K562 (cell line): ENCODE measurements around the gene ZNF567. TPM values are rescaled to one million over a fixed set of nuclear protein-coding genes. Genes with fewer than 3 reads are reported as not detected.

Experiments
- ATAC-seq: fragments of 200-7000 bp; cut with Tn5 transposase; 3 replicates; pipeline ENCODE4 v1.9.1; 2020; ENCODE audit warnings: moderate library complexity
- BruUV-seq: library from RNA; stranded (reverse); fragments of 400-500 nt; replicated peaks from 2 replicates; lab custom pipeline; 2021; lab: Mats Ljungman, UMichigan
- CTCF ChIA-PET: fragments of 300-600 bp; formaldehyde crosslinking; extraction: SDS; loops from one replicate; lab custom pipeline; 2021; ENCODE audit warnings: low intra/inter-chr PET ratio; lab: Yijun Ruan, JAX
- POLR2A ChIA-PET: fragments of 300-600, 350-650 bp; sonication (Branson Sonifier 250); formaldehyde crosslinking; extraction: SDS; loops from one replicate; lab custom pipeline; 2021; ENCODE audit warnings: antibody characterized with exemption, inconsistent platforms; lab: Yijun Ruan, JAX
- DNase-seq, 4 experiments: peaks; one replicate each; pipeline versions ENCODE4 v3.0.0 to v3.0.0-alpha.2; 2011 to 2018; ENCODE audit warnings: low spot score in 3 of 4, mixed read lengths in 3 of 4; ENCODE audit errors: extremely low read depth in 1 of 4
- FAIRE-seq: peaks from 2 replicates; lab custom pipeline; 2011; peaks lifted over from hg19 to GRCh38; lab: Jason Lieb, UNC
- H2AFZ ChIP-seq: 2 replicates; pipeline ENCODE4 v1.6.0; 2011; ENCODE audit warnings: low read depth, low read length, control low read depth, inconsistent platforms
- H3K27ac ChIP-seq: fragments of 200-600 bp; 3 replicates; pipeline ENCODE4 v1.8.0; 2011; ENCODE audit warnings: low read depth, mild to moderate bottlenecking, control low read depth, inconsistent platforms, low read length, moderate library complexity, mixed read lengths; ENCODE audit errors: extremely low read depth
- H3K27me3 ChIP-seq, 2 experiments: fragments of 300-600 bp in 1 of 2; 2 replicates in 1 of 2; 3 replicates in 1 of 2; pipeline versions ENCODE4 v1.6.0 to v1.8.0; 2011; ENCODE audit warnings: inconsistent platforms in 2 of 2, low read length in 2 of 2, mild to moderate bottlenecking in 1 of 2, mixed read lengths in 1 of 2, moderate library complexity in 1 of 2; ENCODE audit not compliant: control insufficient read depth in 2 of 2, insufficient read depth in 2 of 2
- H3K36me3 ChIP-seq: fragments of 300-600 bp; 3 replicates; pipeline ENCODE4 v1.8.0; 2011; ENCODE audit warnings: mild to moderate bottlenecking, low read length, inconsistent platforms; ENCODE audit not compliant: control insufficient read depth, insufficient read depth
- H3K4me1 ChIP-seq, 2 experiments: fragments of 200-600 bp in 1 of 2; replicated peaks in 1 of 2; 2 replicates in 1 of 2; 3 replicates in 1 of 2; pipeline versions ENCODE4 v1.5.1 to v1.8.0; 2011; ENCODE audit warnings: inconsistent platforms in 2 of 2, low read length in 2 of 2, mild to moderate bottlenecking in 1 of 2, mixed read lengths in 1 of 2, moderate library complexity in 1 of 2; ENCODE audit not compliant: control insufficient read depth in 2 of 2, insufficient read depth in 2 of 2
- H3K4me2 ChIP-seq: 2 replicates; pipeline ENCODE4 v1.6.1; 2011; ENCODE audit warnings: low read length, control low read depth, inconsistent platforms, mixed read lengths; ENCODE audit not compliant: insufficient read depth
- H3K4me3 ChIP-seq: fragments of 200-600 bp; sonication (generic), shearing (Covaris generic); 2 replicates; pipeline ENCODE4 v1.5.1; 2016; ENCODE audit warnings: control low read depth, inconsistent platforms
- H3K79me2 ChIP-seq: fragments of 200-600 bp; 3 replicates; pipeline ENCODE4 v1.8.0; 2011; ENCODE audit warnings: low read length, inconsistent platforms; ENCODE audit not compliant: control insufficient read depth, insufficient read depth
- H3K9ac ChIP-seq, 2 experiments: 2 replicates each; pipeline versions ENCODE4 v1.6.0 to v1.6.1; 2011; ENCODE audit warnings: low read depth in 2 of 2, low read length in 2 of 2, control low read depth in 1 of 2, inconsistent platforms in 1 of 2, mild to moderate bottlenecking in 1 of 2, mixed read lengths in 1 of 2; ENCODE audit not compliant: insufficient read depth in 1 of 2
- H3K9me1 ChIP-seq: one replicate; pipeline ENCODE4 v1.6.0; 2011; ENCODE audit warnings: inconsistent platforms, mild to moderate bottlenecking, low read length, moderate library complexity; ENCODE audit not compliant: control insufficient read depth, insufficient read depth
- H3K9me3 ChIP-seq: replicated peaks from 2 replicates; pipeline ENCODE4 v1.5.1; 2011; ENCODE audit warnings: low read depth, low read length, inconsistent platforms; ENCODE audit not compliant: control insufficient read depth, insufficient read depth
- H4K20me1 ChIP-seq: replicated peaks from 2 replicates; pipeline ENCODE4 v1.6.1; 2011; ENCODE audit warnings: low read length, inconsistent platforms, mixed read lengths; ENCODE audit not compliant: control insufficient read depth, insufficient read depth
- GABPB2 ChIP-seq: fragments of 250-450 bp; sonication (Bioruptor Pico); conservative IDR thresholded peaks from 2 replicates; pipeline ENCODE4 v1.5.1; 2021; ENCODE audit warnings: mild to moderate bottlenecking
- NELFE ChIP-seq: IDR thresholded peaks from 2 replicates; pipeline ENCODE4 v1.6.1; 2011; ENCODE audit warnings: mild to moderate bottlenecking; ENCODE audit not compliant: insufficient read depth, insufficient read length
- PHF21A ChIP-seq: fragments of 450-650 bp; IDR thresholded peaks from 2 replicates; pipeline ENCODE4 v1.6.1; 2017; ENCODE audit warnings: low read depth, borderline replicate concordance
- RBM22 ChIP-seq: fragments of 200-400 bp; formaldehyde crosslinking; IDR thresholded peaks from 2 replicates; pipeline ENCODE4 v1.6.1; 2018; ENCODE audit warnings: low read length, low read depth; ENCODE audit not compliant: poor library complexity, severe bottlenecking
- SP2 ChIP-seq: IDR thresholded peaks from 2 replicates; pipeline ENCODE4 v1.6.1; 2011; ENCODE audit warnings: mild to moderate bottlenecking, low read depth, low read length, moderate library complexity; ENCODE audit not compliant: poor library complexity, severe bottlenecking; ENCODE audit errors: extremely low read depth
- WGBS: fragments of 100-300 bp; shearing (Covaris generic); methylation state at CpG from one replicate; pipeline ENCODE4 v1.1.6; 2016; ENCODE audit warnings: low coverage, mixed read lengths; ENCODE audit not compliant: insufficient coverage; ENCODE audit errors: missing lambda C conversion rate; 5-methylcytosine and 5-hydroxymethylcytosine counted together
- in situ Hi-C: fragments of 300-500 bp; cut with MboI; formaldehyde crosslinking; loops from 4 replicates; pipeline ENCODE4 v1.15.0; 2018; ENCODE audit warnings: inconsistent platforms, mixed read lengths
- intact Hi-C: fragments of 100-400 bp; cut with micrococcal nuclease; formaldehyde crosslinking; loops from 2 replicates; pipeline ENCODE4 v1.14.2; 2022
- polyA plus RNA-seq, 8 experiments: library from polyadenylated mRNA; depleted of rRNA in 4 of 8; stranded (reverse) in 5 of 8; unstranded in 3 of 8; fragments of >200 nt; fragmentation: Nextera tagmentation in 2 of 8; fragmentation: Illumina TruSeq in 1 of 8; extraction: Ambion mirVana in 2 of 8; extraction: Trizol in 1 of 8; gene quantifications; 2 replicates each; pipeline versions ENCODE4 v1.2.1 to v1.2.3, GENCODE V29; 2011 to 2014; ENCODE audit warnings: inconsistent platforms in 1 of 8, missing spikeins in 1 of 8
- total RNA-seq, 7 experiments: library from RNA; depleted of rRNA in 6 of 7; stranded (reverse); fragments of >200 nt in 6 of 7; fragmentation: Illumina TruSeq in 2 of 7; extraction: Trizol in 2 of 7; gene quantifications; 2 replicates each; pipeline versions ENCODE4 v1.2.1 to v1.2.3, GENCODE V29; 2011 to 2021; ENCODE audit warnings: low replicate concordance in 1 of 7
- TF ChIP-seq, protein P1 (sequence below): fragments of 450-650 bp; formaldehyde crosslinking; conservative IDR thresholded peaks from 2 replicates; pipeline ENCODE4 v1.4.0; 2022; ENCODE audit warnings: mild to moderate bottlenecking, missing genetic modification characterization
- TF ChIP-seq, protein P2 (sequence below): fragments of 450-650 bp; formaldehyde crosslinking; IDR thresholded peaks from 2 replicates; pipeline ENCODE4 v1.4.0; 2020; ENCODE audit warnings: mild to moderate bottlenecking, moderate library complexity
- TF ChIP-seq, protein P3 (sequence below): fragments of 250-450 bp; sonication (Bioruptor Pico); IDR thresholded peaks from 2 replicates; pipeline ENCODE4 v1.5.0; 2020; ENCODE audit warnings: mild to moderate bottlenecking

ZNF567 gene
- total and polyA plus RNA-seq, 9 of the 15 experiments (the other 6 are each of a cell fraction or from before 2014, with no cell fraction given), result 3.1 to 11.5 (median 7.4) TPM

DNA sequence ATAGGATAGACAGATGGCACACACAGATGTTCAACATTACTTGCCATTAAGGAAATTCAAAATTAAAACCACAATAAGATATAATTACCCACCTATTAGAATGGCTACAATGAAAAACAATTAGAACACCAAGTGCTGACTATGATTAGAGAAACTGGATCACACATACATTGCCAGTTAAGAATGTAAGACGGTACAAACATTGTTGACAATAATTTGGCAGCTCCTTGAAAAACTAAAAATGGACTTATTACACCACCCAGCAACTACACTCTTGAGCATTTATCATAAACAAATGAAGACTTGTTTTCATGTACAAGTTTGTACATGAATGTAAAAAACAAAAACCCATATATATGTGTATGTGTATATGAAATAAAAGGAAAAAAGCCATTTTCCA, 34.5 kb upstream of the ZNF567 start:
- Histone ChIP-seq H3K9ac (no peak overlapping the region), H3K27ac (no peak overlapping the region), H3K36me3 (no peaks in the 10 kb centered on the region), H3K4me1 (no peaks in the 10 kb centered on the region), H2AFZ (no peak overlapping the region), H3K27me3 (no peaks in the 10 kb centered on the region), H3K9me1 (no peaks in the 10 kb centered on the region), H3K4me3 (no peak overlapping the region), H3K79me2 (no peaks in the 10 kb centered on the region), H3K9me3 (no peaks in the 10 kb centered on the region), H4K20me1 (no peaks in the 10 kb centered on the region), H3K4me2 (no peak overlapping the region)
- DNase-seq, result no peak
- ChIA-PET POLR2A (interaction anchor here (0.7 kb wide), 1 partner anchor 1116 kb away, joined by 3 read pairs; no protein-coding TSS in a partner anchor), CTCF (no interaction called here)
- no peak for FAIRE-seq
- ATAC-seq, result no peak
- WGBS, result 6% methylated on average over 1 of the region's 1 CpG
- BruUV-seq, result no TSS peak
- in situ Hi-C loops, result no loop called here
- TF ChIP-seq SP2, result no peak
- TF ChIP-seq RBM22, result no peak
- no peak for TF ChIP-seq GABPB2 (CRISPR knock-in tag)
- no peak for TF ChIP-seq NELFE
- TF ChIP-seq, protein P1, sequence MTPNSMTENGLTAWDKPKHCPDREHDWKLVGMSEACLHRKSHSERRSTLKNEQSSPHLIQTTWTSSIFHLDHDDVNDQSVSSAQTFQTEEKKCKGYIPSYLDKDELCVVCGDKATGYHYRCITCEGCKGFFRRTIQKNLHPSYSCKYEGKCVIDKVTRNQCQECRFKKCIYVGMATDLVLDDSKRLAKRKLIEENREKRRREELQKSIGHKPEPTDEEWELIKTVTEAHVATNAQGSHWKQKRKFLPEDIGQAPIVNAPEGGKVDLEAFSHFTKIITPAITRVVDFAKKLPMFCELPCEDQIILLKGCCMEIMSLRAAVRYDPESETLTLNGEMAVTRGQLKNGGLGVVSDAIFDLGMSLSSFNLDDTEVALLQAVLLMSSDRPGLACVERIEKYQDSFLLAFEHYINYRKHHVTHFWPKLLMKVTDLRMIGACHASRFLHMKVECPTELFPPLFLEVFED (CRISPR knock-in tag), result no peak
- TF ChIP-seq, protein P2, sequence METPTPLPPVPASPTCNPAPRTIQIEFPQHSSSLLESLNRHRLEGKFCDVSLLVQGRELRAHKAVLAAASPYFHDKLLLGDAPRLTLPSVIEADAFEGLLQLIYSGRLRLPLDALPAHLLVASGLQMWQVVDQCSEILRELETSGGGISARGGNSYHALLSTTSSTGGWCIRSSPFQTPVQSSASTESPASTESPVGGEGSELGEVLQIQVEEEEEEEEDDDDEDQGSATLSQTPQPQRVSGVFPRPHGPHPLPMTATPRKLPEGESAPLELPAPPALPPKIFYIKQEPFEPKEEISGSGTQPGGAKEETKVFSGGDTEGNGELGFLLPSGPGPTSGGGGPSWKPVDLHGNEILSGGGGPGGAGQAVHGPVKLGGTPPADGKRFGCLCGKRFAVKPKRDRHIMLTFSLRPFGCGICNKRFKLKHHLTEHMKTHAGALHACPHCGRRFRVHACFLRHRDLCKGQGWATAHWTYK (CRISPR knock-in tag), result no peak
- TF ChIP-seq, protein P3, sequence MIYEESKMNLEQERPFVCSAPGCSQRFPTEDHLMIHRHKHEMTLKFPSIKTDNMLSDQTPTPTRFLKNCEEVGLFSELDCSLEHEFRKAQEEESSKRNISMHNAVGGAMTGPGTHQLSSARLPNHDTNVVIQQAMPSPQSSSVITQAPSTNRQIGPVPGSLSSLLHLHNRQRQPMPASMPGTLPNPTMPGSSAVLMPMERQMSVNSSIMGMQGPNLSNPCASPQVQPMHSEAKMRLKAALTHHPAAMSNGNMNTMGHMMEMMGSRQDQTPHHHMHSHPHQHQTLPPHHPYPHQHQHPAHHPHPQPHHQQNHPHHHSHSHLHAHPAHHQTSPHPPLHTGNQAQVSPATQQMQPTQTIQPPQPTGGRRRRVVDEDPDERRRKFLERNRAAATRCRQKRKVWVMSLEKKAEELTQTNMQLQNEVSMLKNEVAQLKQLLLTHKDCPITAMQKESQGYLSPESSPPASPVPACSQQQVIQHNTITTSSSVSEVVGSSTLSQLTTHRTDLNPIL (CRISPR knock-in tag), result no peak
- no peak for TF ChIP-seq PHF21A
- intact Hi-C loops, result no loop called here
